OCI-LY1 (cell line): ENCODE data around the gene SLC9A9.
A peak's percentile ranks its signal among the peaks of the same experiment; 100 is the strongest.

ENCODE experiments used
- H2AFZ ChIP-seq: fragments of 200-600 bp; sonication (generic), shearing (Covaris generic); 2 replicates; pipeline ENCODE4 v1.6.0; 2014; ENCODE audit warnings: antibody characterized with exemption, mild to moderate bottlenecking, low read length
- H3F3A ChIP-seq: fragments of 200-600 bp; sonication (generic), shearing (Covaris generic); 2 replicates; pipeline ENCODE4 v1.6.0; 2014; ENCODE audit warnings: mild to moderate bottlenecking, antibody characterized with exemption, low read length, moderate library complexity; ENCODE audit not compliant: insufficient read depth
- H3K27ac ChIP-seq: fragments of 200-600 bp; sonication (generic); 2 replicates; pipeline ENCODE4 v1.5.1; 2014; ENCODE audit warnings: low read length, mixed run types, mild to moderate bottlenecking, low read depth; ENCODE audit not compliant: poor library complexity, severe bottlenecking
- H3K27me3 ChIP-seq: fragments of 200-600 bp; sonication (generic); 2 replicates; pipeline ENCODE4 v1.6.0; 2014; ENCODE audit warnings: antibody characterized with exemption, mild to moderate bottlenecking, low read length, moderate library complexity; ENCODE audit not compliant: insufficient read depth
- H3K36me3 ChIP-seq: fragments of 200-600 bp; sonication (generic); 2 replicates; pipeline ENCODE4 v1.6.1; 2014; ENCODE audit warnings: mild to moderate bottlenecking, antibody characterized with exemption, low read length, moderate library complexity, mixed read lengths; ENCODE audit not compliant: insufficient read depth
- H3K4me1 ChIP-seq: fragments of 200-600 bp; sonication (generic); 2 replicates; pipeline ENCODE4 v1.5.1; 2014; ENCODE audit warnings: mild to moderate bottlenecking, low read length, moderate library complexity; ENCODE audit not compliant: insufficient read depth, severe bottlenecking
- H3K4me2 ChIP-seq: fragments of 200-600 bp; sonication (generic), shearing (Covaris generic); 2 replicates; pipeline ENCODE4 v1.6.1; 2014; ENCODE audit warnings: low read length
- H3K4me3 ChIP-seq: fragments of 200-600 bp; sonication (generic); 2 replicates; pipeline ENCODE4 v1.5.1; 2014; ENCODE audit warnings: low read length, low read depth, mild to moderate bottlenecking, mixed read lengths; ENCODE audit not compliant: poor library complexity, severe bottlenecking
- H3K79me2 ChIP-seq: fragments of 200-600 bp; shearing (Covaris generic); 2 replicates; pipeline ENCODE4 v1.6.1; 2016; ENCODE audit warnings: mixed run types, low read length, mixed read lengths; ENCODE audit not compliant: insufficient read depth
- H3K9ac ChIP-seq: fragments of 200-600 bp; sonication (generic), shearing (Covaris generic); 2 replicates; pipeline ENCODE4 v1.6.1; 2014; ENCODE audit warnings: mild to moderate bottlenecking, low read length, mixed read lengths
- H3K9me2 ChIP-seq: fragments of 200-600 bp; sonication (generic), shearing (Covaris generic); 2 replicates; pipeline ENCODE4 v1.6.1; 2014; ENCODE audit warnings: low read depth, mild to moderate bottlenecking, low read length, mixed read lengths
- H3K9me3 ChIP-seq: fragments of 200-600 bp; shearing (Covaris generic); 2 replicates; pipeline ENCODE4 v1.6.1; 2014; ENCODE audit warnings: low read length, mixed read lengths
- H4K20me1 ChIP-seq: fragments of 200-600 bp; sonication (generic), shearing (Covaris generic); 2 replicates; pipeline ENCODE4 v1.6.0; 2016; ENCODE audit warnings: mild to moderate bottlenecking, low read length; ENCODE audit not compliant: insufficient read depth
- CTCF ChIP-seq: fragments of 200-600 bp; sonication (generic), shearing (Covaris generic); IDR thresholded peaks from 2 replicates; pipeline ENCODE4 v1.5.1; 2017; ENCODE audit warnings: mild to moderate bottlenecking, antibody characterized with exemption, low read length, moderate library complexity, mixed read lengths
- EZH2 ChIP-seq: fragments of 200-600 bp; sonication (generic), shearing (Covaris generic); IDR thresholded peaks from 2 replicates; pipeline ENCODE4 v1.8.0; 2017; ENCODE audit warnings: borderline replicate concordance, mixed run types, mild to moderate bottlenecking, antibody characterized with exemption, low read length, moderate library complexity, mixed read lengths

SLC9A9 gene

GRCh38 chr3:143763564-143764162, 84.6 kb downstream of the SLC9A9 start:
- no peak overlapping the region for H3K4me2 ChIP-seq
- H3K27ac ChIP-seq = no peak overlapping the region
- H3K9me3 ChIP-seq = no peaks in the 10 kb centered on the region
- TF ChIP-seq EZH2 = no peak
- peak; percentile 42 for TF ChIP-seq CTCF
- no peaks in the 10 kb centered on the region for H3K79me2 ChIP-seq
- no peaks in the 10 kb centered on the region for H3K27me3 ChIP-seq
- H3F3A ChIP-seq = no peaks in the 10 kb centered on the region
- H3K4me1 ChIP-seq = no peaks in the 10 kb centered on the region
- H4K20me1 ChIP-seq = no peaks in the 10 kb centered on the region
- H3K36me3 ChIP-seq = no peaks in the 10 kb centered on the region
- no peak overlapping the region for H3K9ac ChIP-seq
- no peak overlapping the region for H3K4me3 ChIP-seq
- H2AFZ ChIP-seq = no peak overlapping the region
- H3K9me2 ChIP-seq = no peaks in the 10 kb centered on the region

GRCh38 chr3:143757691-143758090, 90.6 kb downstream of the SLC9A9 start:
- H2AFZ ChIP-seq = no peak overlapping the region
- no peak for TF ChIP-seq CTCF
- no peak for TF ChIP-seq EZH2
- H3K4me2 ChIP-seq = no peak overlapping the region
- no peak overlapping the region for H3K27ac ChIP-seq
- H3K79me2 ChIP-seq = no peaks in the 10 kb centered on the region
- no peaks in the 10 kb centered on the region for H3F3A ChIP-seq
- H4K20me1 ChIP-seq = no peaks in the 10 kb centered on the region
- no peak overlapping the region for H3K9ac ChIP-seq
- no peaks in the 10 kb centered on the region for H3K36me3 ChIP-seq
- H3K4me1 ChIP-seq = no peaks in the 10 kb centered on the region
- no peaks in the 10 kb centered on the region for H3K9me3 ChIP-seq
- H3K4me3 ChIP-seq = no peak overlapping the region
- H3K27me3 ChIP-seq = no peaks in the 10 kb centered on the region
- no peaks in the 10 kb centered on the region for H3K9me2 ChIP-seq

- H3K36me3 ChIP-seq = no peaks in the 10 kb centered on the region
- H3K4me3 ChIP-seq = no peak overlapping the region
Observed at GRCh38 chr3:143755978-143756377, 92.3 kb downstream of the SLC9A9 start.

More at GRCh38 chr3:143755978-143756377, 92.3 kb downstream of the SLC9A9 start:
- no peaks in the 10 kb centered on the region for H3K9me3 ChIP-seq
- TF ChIP-seq CTCF (no peak), EZH2 (no peak)
- no peaks in the 10 kb centered on the region for H3K27me3 ChIP-seq
- H3F3A ChIP-seq = no peaks in the 10 kb centered on the region
- H4K20me1 ChIP-seq = no peaks in the 10 kb centered on the region
- no peaks in the 10 kb centered on the region for H3K79me2 ChIP-seq
- H2AFZ ChIP-seq = no peak overlapping the region
- no peak overlapping the region for H3K4me2 ChIP-seq
- H3K9me2 ChIP-seq = no peaks in the 10 kb centered on the region
- no peak overlapping the region for H3K9ac ChIP-seq
- peaks cover 9% of the 10 kb centered on the region for H3K4me1 ChIP-seq
- no peak overlapping the region for H3K27ac ChIP-seq
